Hepatocyte (in vitro differentiated cells): Measurements from ENCODE around the gene FBXL2. TPM values are rescaled to one million over a fixed set of nuclear protein-coding genes. Genes with fewer than 3 reads are reported as not detected.

Experiments
- DNase-seq: peaks from one replicate; pipeline ENCODE4 v3.0.0-alpha.2; 2016; ENCODE audit warnings: low spot score
- H2AFZ ChIP-seq: fragments of 200-600 bp; sonication (generic); 2 replicates; pipeline ENCODE4 v1.6.0; 2016; ENCODE audit warnings: antibody characterized with exemption, mild to moderate bottlenecking
- H3K27ac ChIP-seq: fragments of 200-600 bp; sonication (generic); 2 replicates; pipeline ENCODE4 v1.5.1; 2016; ENCODE audit warnings: mild to moderate bottlenecking
- H3K27me3 ChIP-seq: fragments of 200-600 bp; sonication (generic); 2 replicates; pipeline ENCODE4 v1.6.1; 2016
- H3K36me3 ChIP-seq: fragments of 200-600 bp; sonication (generic); replicated peaks from 2 replicates; pipeline ENCODE4 v1.5.1; 2016; ENCODE audit warnings: low read depth; ENCODE audit not compliant: insufficient read depth
- H3K4me1 ChIP-seq: fragments of 200-600 bp; sonication (generic); 2 replicates; pipeline ENCODE4 v1.5.1; 2016; ENCODE audit warnings: mild to moderate bottlenecking, moderate library complexity; ENCODE audit not compliant: insufficient read depth
- H3K4me2 ChIP-seq: fragments of 200-600 bp; sonication (generic); 2 replicates; pipeline ENCODE4 v1.6.0; 2016
- H3K4me3 ChIP-seq: fragments of 200-600 bp; sonication (generic); 2 replicates; pipeline ENCODE4 v1.5.1; 2016; ENCODE audit warnings: mild to moderate bottlenecking
- H3K79me2 ChIP-seq: fragments of 200-600 bp; sonication (generic); 2 replicates; pipeline ENCODE4 v1.6.0; 2017; ENCODE audit warnings: mild to moderate bottlenecking
- H3K9me2 ChIP-seq: fragments of 200-600 bp; sonication (generic); replicated peaks from 2 replicates; pipeline ENCODE4 v1.6.0; 2017; ENCODE audit warnings: mild to moderate bottlenecking; ENCODE audit not compliant: insufficient read depth
- H3K9me3 ChIP-seq: fragments of 200-600 bp; sonication (generic); 2 replicates; pipeline ENCODE4 v1.5.1; 2016; ENCODE audit warnings: low read depth, mild to moderate bottlenecking
- H4K20me1 ChIP-seq: fragments of 200-600 bp; sonication (generic); 2 replicates; pipeline ENCODE4 v1.6.0; 2016; ENCODE audit warnings: mild to moderate bottlenecking; ENCODE audit not compliant: insufficient read depth, poor library complexity, severe bottlenecking
- CTCF ChIP-seq: fragments of 200-600 bp; sonication (generic); IDR thresholded peaks from 2 replicates; pipeline ENCODE4 v1.5.1; 2016; ENCODE audit warnings: antibody characterized with exemption, mild to moderate bottlenecking; ENCODE audit not compliant: poor library complexity
- EZH2 ChIP-seq: fragments of 200-600 bp; sonication (generic); IDR thresholded peaks from 2 replicates; pipeline ENCODE4 v1.6.1; 2016; ENCODE audit warnings: antibody characterized with exemption, mild to moderate bottlenecking, borderline replicate concordance
- EZH2phosphoT487 ChIP-seq: fragments of 200-600 bp; sonication (generic); IDR thresholded peaks from one replicate; pipeline ENCODE4 v1.6.1; 2018; ENCODE audit warnings: antibody characterized with exemption, mild to moderate bottlenecking, low read depth, moderate library complexity; ENCODE audit not compliant: unreplicated experiment, severe bottlenecking
- WGBS: methylation state at CpG from one replicate; pipeline ENCODE4 v1.1.6; 2016; ENCODE audit warnings: low lambda C conversion rate; ENCODE audit errors: missing lambda C conversion rate; 5-methylcytosine and 5-hydroxymethylcytosine counted together
- polyA plus RNA-seq: library from polyadenylated mRNA; unstranded; fragments of >200 nt; fragmentation: Nextera tagmentation; extraction: Ambion mirVana; gene quantifications from 2 replicates; pipeline ENCODE4 v1.2.1, GENCODE V29; 2016
- total RNA-seq: library from RNA; depleted of rRNA; stranded (reverse); fragments of >200 nt; gene quantifications from 2 replicates; pipeline ENCODE4 v1.2.3, GENCODE V29; 2014

The FBXL2 gene
- total and polyA plus RNA-seq, 2 experiments from 2014 or later, result 15.6 to 15.7 TPM

GRCh38 chr3:33388374-33389100 lies 111.3 kb downstream of the FBXL2 start:
- Histone ChIP-seq H3K27ac (no peak overlapping the region), H3K36me3 (no peaks in the 10 kb centered on the region), H3K27me3 (no peaks in the 10 kb centered on the region), H3K4me3 (no peak overlapping the region), H2AFZ (no peak overlapping the region), H3K4me1 (no peaks in the 10 kb centered on the region), H3K9me3 (no peaks in the 10 kb centered on the region), H4K20me1 (no peaks in the 10 kb centered on the region), H3K79me2 (no peaks in the 10 kb centered on the region), H3K9me2 (no peaks in the 10 kb centered on the region), H3K4me2 (no peak overlapping the region)
- no peak for DNase-seq
- 62% methylated on average over 7 of the region's 7 CpGs for WGBS
- no peak for TF ChIP-seq EZH2phosphoT487
- TF ChIP-seq EZH2, result no peak
- no peak for TF ChIP-seq CTCF

DNA sequence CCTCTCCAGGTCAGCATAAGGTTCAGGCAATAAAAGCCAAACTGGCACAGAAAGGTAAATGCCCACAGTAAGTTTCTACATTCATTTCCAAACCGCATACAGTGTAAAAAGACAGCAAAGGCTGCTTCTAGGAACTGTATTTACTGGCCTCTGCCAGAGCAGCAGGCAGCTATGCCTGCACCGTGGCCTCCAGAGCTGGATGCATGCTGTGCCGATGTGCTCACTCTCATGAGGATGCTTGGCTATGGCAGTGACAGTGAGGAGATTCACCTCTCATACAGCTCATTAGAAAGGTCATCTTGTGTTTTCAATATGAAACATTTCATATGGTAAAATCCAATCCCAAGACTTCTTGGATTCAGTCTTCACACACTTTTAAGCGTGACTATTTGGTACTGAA lies 112.7 kb downstream of the FBXL2 start:
- no peak overlapping the region for H3K4me3 ChIP-seq
- H3K36me3 ChIP-seq, result no peaks in the 10 kb centered on the region
- H4K20me1 ChIP-seq, result no peaks in the 10 kb centered on the region
- H3K27ac ChIP-seq, result no peak overlapping the region
- H3K9me2 ChIP-seq, result no peaks in the 10 kb centered on the region
- H3K79me2 ChIP-seq, result no peaks in the 10 kb centered on the region
- no peak overlapping the region for H3K4me2 ChIP-seq
- WGBS, result 94% methylated on average over 4 of the region's 4 CpGs
- no peak overlapping the region for H2AFZ ChIP-seq
- no peaks in the 10 kb centered on the region for H3K27me3 ChIP-seq
- TF ChIP-seq EZH2 (no peak), CTCF (no peak), EZH2phosphoT487 (no peak)
- H3K4me1 ChIP-seq, result no peaks in the 10 kb centered on the region
- no peaks in the 10 kb centered on the region for H3K9me3 ChIP-seq
- DNase-seq, result no peak

GRCh38 chr3:33391255-33391995 lies 114.2 kb downstream of the FBXL2 start:
- no peaks in the 10 kb centered on the region for H3K79me2 ChIP-seq
- DNase-seq, result no peak
- H2AFZ ChIP-seq, result no peak overlapping the region
- H3K4me2 ChIP-seq, result no peak overlapping the region
- H3K27me3 ChIP-seq, result no peaks in the 10 kb centered on the region
- no peak overlapping the region for H3K27ac ChIP-seq
- WGBS, result 94% methylated on average over 8 of the region's 8 CpGs
- no peak for TF ChIP-seq EZH2phosphoT487
- no peak for TF ChIP-seq CTCF
- no peak for TF ChIP-seq EZH2
- H3K4me1 ChIP-seq, result no peaks in the 10 kb centered on the region
- no peaks in the 10 kb centered on the region for H3K9me2 ChIP-seq
- no peaks in the 10 kb centered on the region for H4K20me1 ChIP-seq
- no peak overlapping the region for H3K4me3 ChIP-seq
- H3K9me3 ChIP-seq, result no peaks in the 10 kb centered on the region
- H3K36me3 ChIP-seq, result no peaks in the 10 kb centered on the region
